ENCODE measurements around the gene UCP3. TPM values are rescaled to one million over a fixed set of nuclear protein-coding genes. Genes with fewer than 3 reads are reported as not detected.

UCP3 gene
- total RNA-seq, 5 donors from 2014 or later (not counting 1 experiment from before 2014, with no cell fraction given): 5.7 to 6.8 (median 6.5) TPM

DNA sequence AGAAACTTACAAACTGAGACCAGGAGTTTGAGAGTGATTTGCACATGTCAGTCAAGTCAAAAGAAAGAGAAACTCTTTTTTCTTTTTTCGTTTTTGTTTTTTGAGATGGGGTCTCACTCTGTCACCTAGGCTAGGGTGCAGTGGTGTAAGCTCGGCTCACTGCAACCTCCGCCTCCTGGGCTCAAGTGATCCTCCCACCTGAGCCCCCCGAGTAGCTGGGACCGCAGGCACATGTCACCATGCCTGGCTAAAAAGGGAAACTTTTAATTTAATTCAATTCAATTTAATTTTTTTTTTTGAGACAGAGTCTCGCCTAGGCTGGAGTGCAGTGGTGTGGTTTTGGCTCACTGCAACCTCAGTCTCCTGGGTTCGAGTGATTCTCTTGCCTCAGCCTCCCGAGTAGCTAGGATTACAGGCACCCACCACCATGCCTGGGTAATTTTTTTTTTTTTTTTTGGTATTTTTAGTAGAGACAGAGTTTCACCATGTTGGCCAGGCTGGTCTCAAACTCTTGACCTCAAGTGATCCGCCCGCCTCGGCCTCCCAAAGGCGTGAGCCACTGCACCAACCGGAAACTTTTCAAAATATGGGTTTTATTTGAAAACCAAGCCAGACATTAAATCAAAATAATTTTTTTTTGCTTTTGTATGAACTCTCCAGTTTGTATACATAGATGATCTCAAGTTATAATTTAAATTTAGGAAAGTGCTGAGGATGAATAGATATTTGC is 9.9 kb downstream of the UCP3 start:
- 90% methylated on average over 4 of the region's 13 CpGs for WGBS (ENCODE audit: insufficient coverage)
- no peak for ATAC-seq (replicated peaks in 1 of 4)
- Mint-ChIP-seq H3K27me3 (no peaks in the 10 kb centered on the region), H3K4me3 (no peak overlapping the region), H3K4me1 (peaks cover 58 to 81% (median 75%) of the 10 kb centered on the region in 3 donors), H3K36me3 (peaks cover 30% of the 10 kb centered on the region), H3K9me3 (no peaks in the 10 kb centered on the region), H3K27ac (peak overlapping the region; percentile 46 to 72)
- Histone ChIP-seq H3K27ac (ENCODE audit: low read length) (no peak overlapping the region), H3K4me1 (ENCODE audit: control insufficient read depth in 1 of 2, extremely low read depth in 1 of 2, insufficient read depth in 2 of 2, low read length in 2 of 2) (peaks cover 41 to 57% of the 10 kb centered on the region in 2 experiments), H3K27me3 (replicated peaks in 1 of 2; ENCODE audit: control insufficient read depth in 2 of 2, extremely low read depth in 1 of 2, insufficient read depth in 2 of 2, low read length in 1 of 2) (no peaks in the 10 kb centered on the region), H3K9me3 (no peaks in the 10 kb centered on the region), H3K36me3 (ENCODE audit: control insufficient read depth in 2 of 2, extremely low read depth in 1 of 2, insufficient read depth in 1 of 2, low read length in 1 of 2) (peaks cover 0 to 20% of the 10 kb centered on the region in 2 donors), H3K4me3 (ENCODE audit: control insufficient read depth in 1 of 2, extremely low read depth in 1 of 2, low read length in 1 of 2) (no peak overlapping the region)
- ChIA-PET CTCF (no interaction called here), POLR2A (interaction anchor here in 1 of 2 donors (0.6 kb wide), 1 partner anchor 152 kb away, joined by 8 read pairs; no protein-coding TSS in a partner anchor)
- no peak for DNase-seq

DNA sequence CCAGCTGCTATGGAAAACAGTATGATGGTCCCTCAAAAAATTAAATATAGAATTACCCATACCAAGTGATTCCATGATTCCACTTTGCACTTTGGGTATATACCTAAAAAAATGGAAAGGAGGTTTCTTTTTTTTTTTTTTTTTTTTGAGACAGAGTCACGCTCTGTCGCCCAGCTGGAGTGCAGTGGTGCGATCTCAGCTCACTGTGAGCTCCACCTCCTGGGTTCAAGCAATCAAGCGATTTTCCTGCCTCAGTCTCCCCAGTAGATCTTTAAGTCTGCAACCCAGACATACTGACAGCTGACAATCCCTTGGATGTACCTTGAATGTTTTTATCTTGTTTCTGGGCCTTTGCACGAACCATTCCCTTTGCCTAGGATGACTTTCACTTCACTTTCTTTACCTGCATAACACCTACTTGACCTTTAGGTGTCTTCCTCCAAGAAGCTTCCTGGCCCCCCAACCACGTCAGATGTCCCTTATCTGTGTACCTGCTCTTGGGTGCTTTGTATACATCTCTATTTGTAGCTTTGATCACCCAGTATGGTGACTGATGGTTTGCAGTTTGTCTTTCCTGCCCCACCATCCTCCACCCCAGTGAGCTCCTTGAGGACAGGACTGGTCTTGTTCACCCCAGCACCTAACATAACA is 11.6 kb downstream of the UCP3 start:
- Mint-ChIP-seq H3K36me3 (peaks cover 15% of the 10 kb centered on the region), H3K4me1 (peaks cover 54 to 75% (median 74%) of the 10 kb centered on the region in 3 donors), H3K4me3 (peak overlapping the region in 2 of 3 donors; percentile 9 to 70), H3K9me3 (no peaks in the 10 kb centered on the region), H3K27ac (peak overlapping the region; percentile 96 to 99), H3K27me3 (no peaks in the 10 kb centered on the region)
- Histone ChIP-seq H3K27me3 (replicated peaks in 1 of 2; ENCODE audit: control insufficient read depth in 2 of 2, extremely low read depth in 1 of 2, insufficient read depth in 2 of 2, low read length in 1 of 2) (no peaks in the 10 kb centered on the region), H3K4me1 (ENCODE audit: control insufficient read depth in 1 of 2, extremely low read depth in 1 of 2, insufficient read depth in 2 of 2, low read length in 2 of 2) (peaks cover 46 to 61% of the 10 kb centered on the region in 2 experiments), H3K27ac (ENCODE audit: low read length) (peak overlapping the region; percentile 98), H3K36me3 (ENCODE audit: control insufficient read depth in 2 of 2, extremely low read depth in 1 of 2, insufficient read depth in 1 of 2, low read length in 1 of 2) (peaks cover 0 to 12% of the 10 kb centered on the region in 2 donors), H3K4me3 (ENCODE audit: control insufficient read depth in 1 of 2, extremely low read depth in 1 of 2, low read length in 1 of 2) (no peak overlapping the region), H3K9me3 (no peaks in the 10 kb centered on the region)
- CTCF ChIA-PET: interaction anchor here (0.5 to 1.1 kb wide), 3 partner anchors 17 to 40 kb away, joined by 3 read pairs; no protein-coding TSS in a partner anchor
- WGBS (ENCODE audit: insufficient coverage): 84% methylated on average over 2 of the region's 6 CpGs
- no peak for ATAC-seq (replicated peaks in 1 of 4)
- POLR2A ChIA-PET: interaction anchor here (0.6 to 5.5 kb wide), 4 partner anchors 15 to 1567 kb away, joined by 3 to 199 read pairs (median 4); partner anchors contain the start of gene UCP2 (in 1 of the 2)
- no peak for DNase-seq

DNA sequence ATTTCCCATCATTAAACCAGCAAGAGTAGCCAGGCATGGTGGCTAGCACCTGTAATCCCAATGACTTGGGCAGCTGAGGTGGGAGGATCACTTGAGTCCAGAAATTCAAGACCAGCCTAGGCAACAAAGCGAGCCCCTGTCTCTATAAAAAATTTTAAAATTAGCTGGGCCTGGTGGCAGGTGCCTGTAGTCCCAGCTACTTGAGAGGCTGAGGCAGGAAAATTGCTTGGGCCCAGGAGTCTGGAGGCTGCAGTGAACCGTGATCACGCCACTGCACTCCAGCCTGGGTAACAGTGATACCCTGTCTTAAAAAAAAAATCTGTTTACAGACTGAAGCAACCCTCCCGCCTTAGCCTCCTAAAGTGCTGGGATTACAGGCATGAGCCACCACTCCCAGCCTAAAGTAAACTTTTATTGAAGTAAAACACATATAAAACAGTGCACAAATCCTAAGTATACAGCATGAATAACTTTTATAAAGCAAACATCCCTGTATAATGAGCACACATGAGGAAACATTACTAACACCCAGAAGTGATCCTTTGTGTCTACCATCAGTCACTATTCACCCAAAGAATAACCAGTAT is 12.6 kb downstream of the UCP3 start:
- Mint-ChIP-seq H3K4me3 (peak overlapping the region; percentile 70 to 78 (median 71)), H3K9me3 (no peaks in the 10 kb centered on the region), H3K4me1 (peaks cover 64 to 79% (median 77%) of the 10 kb centered on the region in 3 donors), H3K27ac (peak overlapping the region; percentile 96 to 99), H3K27me3 (no peaks in the 10 kb centered on the region), H3K36me3 (peaks cover 8% of the 10 kb centered on the region)
- 10% methylated on average over 2 of the region's 4 CpGs for WGBS (ENCODE audit: insufficient coverage)
- Histone ChIP-seq H3K27ac (ENCODE audit: low read length) (peak overlapping the region; percentile 98), H3K4me1 (ENCODE audit: control insufficient read depth in 1 of 2, extremely low read depth in 1 of 2, insufficient read depth in 2 of 2, low read length in 2 of 2) (peaks cover 56 to 61% of the 10 kb centered on the region in 2 experiments), H3K9me3 (no peaks in the 10 kb centered on the region), H3K4me3 (ENCODE audit: control insufficient read depth in 1 of 2, extremely low read depth in 1 of 2, low read length in 1 of 2) (peak overlapping the region in 1 of 2 donors; percentile 34), H3K27me3 (replicated peaks in 1 of 2; ENCODE audit: control insufficient read depth in 2 of 2, extremely low read depth in 1 of 2, insufficient read depth in 2 of 2, low read length in 1 of 2) (no peaks in the 10 kb centered on the region), H3K36me3 (ENCODE audit: control insufficient read depth in 2 of 2, extremely low read depth in 1 of 2, insufficient read depth in 1 of 2, low read length in 1 of 2) (peaks cover 0 to 6% of the 10 kb centered on the region in 2 donors)
- peak in 1 of 35 experiments; percentile 48 for DNase-seq
- POLR2A ChIA-PET: interaction anchor here (0.6 to 5.5 kb wide), 10 partner anchors 9 to 25 kb away, joined by 3 to 199 read pairs (median 8); partner anchors contain the start of genes UCP2 (in 2 of the 2) and UCP3 (in 1 of the 2)
- CTCF ChIA-PET: interaction anchor here in 1 of 2 donors (1.6 to 2.7 kb wide), 4 partner anchors 9 to 16 kb away, joined by 7 to 23 read pairs (median 12); no protein-coding TSS in a partner anchor
- peak in 3 of 4 experiments; percentile 14 to 18 (median 15) for ATAC-seq (replicated peaks in 1 of 4)

GRCh38 chr11:73995731-73996130 is 13.2 kb downstream of the UCP3 start:
- H3K4me3 ChIP-seq (ENCODE audit: control insufficient read depth in 1 of 2, extremely low read depth in 1 of 2, low read length in 1 of 2): peak overlapping the region; percentile 18 to 34
- no CpG with 5 or more reads among the region's 2 CpGs for WGBS (ENCODE audit: insufficient coverage)
- no peaks in the 10 kb centered on the region for H3K27me3 Mint-ChIP-seq
- peak overlapping the region; percentile 70 to 78 (median 71) for H3K4me3 Mint-ChIP-seq
- H3K27ac ChIP-seq (ENCODE audit: low read length): peak overlapping the region; percentile 98
- H3K27ac Mint-ChIP-seq: peak overlapping the region; percentile 96 to 99
- H3K9me3 ChIP-seq: no peaks in the 10 kb centered on the region
- H3K4me1 Mint-ChIP-seq: peaks cover 69 to 79% (median 76%) of the 10 kb centered on the region in 3 donors
- peaks cover 60 to 61% of the 10 kb centered on the region in 2 experiments for H3K4me1 ChIP-seq (ENCODE audit: control insufficient read depth in 1 of 2, extremely low read depth in 1 of 2, insufficient read depth in 2 of 2, low read length in 2 of 2)
- H3K36me3 Mint-ChIP-seq: peaks cover 2% of the 10 kb centered on the region
- H3K27me3 ChIP-seq (replicated peaks in 1 of 2; ENCODE audit: control insufficient read depth in 2 of 2, extremely low read depth in 1 of 2, insufficient read depth in 2 of 2, low read length in 1 of 2): no peaks in the 10 kb centered on the region
- H3K36me3 ChIP-seq (ENCODE audit: control insufficient read depth in 2 of 2, extremely low read depth in 1 of 2, insufficient read depth in 1 of 2, low read length in 1 of 2): peaks cover 0 to 4% of the 10 kb centered on the region in 2 donors
- no peaks in the 10 kb centered on the region for H3K9me3 Mint-ChIP-seq
- CTCF ChIA-PET: interaction anchor here in 1 of 2 donors (0.5 to 2.7 kb wide), 7 partner anchors 9 to 1276 kb away, joined by 3 to 23 read pairs (median 7); no protein-coding TSS in a partner anchor
- peak; percentile 84 to 92 (median 90) for ATAC-seq (replicated peaks in 1 of 4)
- DNase-seq: peak in 23 of 35 experiments; percentile 38 to 84 (median 57)
- POLR2A ChIA-PET: interaction anchor here (0.6 to 5.5 kb wide), 17 partner anchors 9 to 35 kb away, joined by 3 to 199 read pairs (median 7); partner anchors contain the start of genes UCP2 (in 2 of the 2) and UCP3 (in 2 of the 2)

DNA sequence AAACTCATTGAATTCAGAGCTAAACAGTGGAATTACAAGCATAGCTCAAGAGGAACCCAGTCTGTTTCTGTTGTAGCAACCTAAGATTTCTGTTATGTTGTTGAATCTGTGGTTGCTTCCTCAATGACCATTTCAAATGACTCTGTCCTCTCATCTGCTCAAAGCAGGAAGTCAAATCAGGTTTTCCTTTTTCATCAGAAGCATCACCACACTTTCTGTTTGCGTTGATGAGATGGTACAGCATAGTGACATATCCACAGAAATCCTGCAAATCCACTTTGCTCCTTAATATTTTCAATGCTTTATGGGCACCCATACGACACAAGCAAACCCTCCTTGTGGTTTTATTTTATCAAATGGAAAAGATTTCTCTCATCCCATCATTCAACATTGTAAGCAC is 13.6 kb downstream of the UCP3 start:
- peak overlapping the region; percentile 18 to 34 for H3K4me3 ChIP-seq (ENCODE audit: control insufficient read depth in 1 of 2, extremely low read depth in 1 of 2, low read length in 1 of 2)
- no CpG with 5 or more reads among the region's 2 CpGs for WGBS (ENCODE audit: insufficient coverage)
- CTCF ChIA-PET: interaction anchor here (0.5 to 2.7 kb wide), 12 partner anchors 10 to 1277 kb away, joined by 3 to 23 read pairs (median 4); partner anchors contain the start of genes C2CD3 (in 1 of the 2), PPME1 (in 1 of the 2) and UCP2 (in 1 of the 2)

More for the DNA sequence above, 13.6 kb downstream of the UCP3 start:
- peak overlapping the region; percentile 98 for H3K27ac ChIP-seq (ENCODE audit: low read length)
- Mint-ChIP-seq H3K27ac (peak overlapping the region; percentile 96 to 99), H3K9me3 (no peaks in the 10 kb centered on the region), H3K27me3 (no peaks in the 10 kb centered on the region), H3K36me3 (no peaks in the 10 kb centered on the region), H3K4me1 (peaks cover 72 to 81% (median 75%) of the 10 kb centered on the region in 3 donors), H3K4me3 (peak overlapping the region; percentile 70 to 78 (median 71))
- no peaks in the 10 kb centered on the region for H3K9me3 ChIP-seq
- H3K36me3 ChIP-seq (ENCODE audit: control insufficient read depth in 2 of 2, extremely low read depth in 1 of 2, insufficient read depth in 1 of 2, low read length in 1 of 2): no peaks in the 10 kb centered on the region
- H3K27me3 ChIP-seq (replicated peaks in 1 of 2; ENCODE audit: control insufficient read depth in 2 of 2, extremely low read depth in 1 of 2, insufficient read depth in 2 of 2, low read length in 1 of 2): no peaks in the 10 kb centered on the region
- H3K4me1 ChIP-seq (ENCODE audit: control insufficient read depth in 1 of 2, extremely low read depth in 1 of 2, insufficient read depth in 2 of 2, low read length in 2 of 2): peaks cover 59 to 62% of the 10 kb centered on the region in 2 experiments
- POLR2A ChIA-PET: interaction anchor here (0.6 to 5.5 kb wide), 23 partner anchors 9 to 210 kb away, joined by 3 to 199 read pairs (median 5); partner anchors contain the start of genes UCP2 (in 2 of the 2), UCP3 (in 2 of the 2) and C2CD3 (in 1 of the 2)
- ATAC-seq (replicated peaks in 1 of 4): peak; percentile 73 to 81 (median 75)
- DNase-seq: peak in 5 of 35 experiments; percentile 31 to 87 (median 54)
